ES-I3 (cell line): ENCODE results near the gene PTPRC.

Experiments
- H3K36me3 ChIP-seq: 2 replicates; pipeline ENCODE4 v1.6.1; 2013; ENCODE audit warnings: mild to moderate bottlenecking, low read length, control low read depth, moderate library complexity; ENCODE audit not compliant: insufficient read depth
- H3K4me1 ChIP-seq: 2 replicates; pipeline ENCODE4 v1.6.1; 2013; ENCODE audit warnings: mild to moderate bottlenecking, control low read depth, low read length; ENCODE audit not compliant: insufficient read depth
- H3K9ac ChIP-seq: 2 replicates; pipeline ENCODE4 v1.6.1; 2013; ENCODE audit warnings: low read depth, mild to moderate bottlenecking, low read length, moderate library complexity
- H3K9me3 ChIP-seq: 2 replicates; pipeline ENCODE4 v1.6.1; 2013; ENCODE audit warnings: mild to moderate bottlenecking, low read length, moderate library complexity; ENCODE audit not compliant: control insufficient read depth, insufficient read depth

The PTPRC gene

GRCh38 chr1:198747127-198747526 is 108.3 kb downstream of the PTPRC start:
- Histone ChIP-seq H3K9ac (no peak overlapping the region), H3K36me3 (no peaks in the 10 kb centered on the region)

GRCh38 chr1:198749279-198749678 is 110.4 kb downstream of the PTPRC start:
- H3K9ac ChIP-seq, result no peak overlapping the region
- H3K36me3 ChIP-seq, result no peaks in the 10 kb centered on the region
- H3K4me1 ChIP-seq, result no peaks in the 10 kb centered on the region
- H3K9me3 ChIP-seq, result no peaks in the 10 kb centered on the region

More at GRCh38 chr1:198747127-198747526, 108.3 kb downstream of the PTPRC start:
- H3K9me3 ChIP-seq, result no peaks in the 10 kb centered on the region
- H3K4me1 ChIP-seq, result peaks cover under 1% of the 10 kb centered on the region; the same call in 1 of the 2 replicates

- Histone ChIP-seq H3K9ac (no peak overlapping the region), H3K4me1 (no peaks in the 10 kb centered on the region), H3K9me3 (no peaks in the 10 kb centered on the region), H3K36me3 (no peaks in the 10 kb centered on the region)
Measured at GRCh38 chr1:198750081-198750480, 111.2 kb downstream of the PTPRC start.

GRCh38 chr1:198751741-198752140 is 112.9 kb downstream of the PTPRC start:
- no peak overlapping the region for H3K9ac ChIP-seq
- H3K4me1 ChIP-seq, result no peaks in the 10 kb centered on the region
- no peaks in the 10 kb centered on the region for H3K9me3 ChIP-seq
- no peaks in the 10 kb centered on the region for H3K36me3 ChIP-seq

- H3K9ac ChIP-seq, result no peak overlapping the region
- no peaks in the 10 kb centered on the region for H3K4me1 ChIP-seq
- H3K9me3 ChIP-seq, result no peaks in the 10 kb centered on the region
- no peaks in the 10 kb centered on the region for H3K36me3 ChIP-seq
Measured at GRCh38 chr1:198754670-198755069, 115.8 kb downstream of the PTPRC start.

- Histone ChIP-seq H3K9me3 (no peaks in the 10 kb centered on the region), H3K9ac (no peak overlapping the region), H3K4me1 (no peaks in the 10 kb centered on the region), H3K36me3 (no peaks in the 10 kb centered on the region)
Measured at GRCh38 chr1:198755715-198756114, 116.9 kb downstream of the PTPRC start.

GRCh38 chr1:198756470-198756869 is 117.6 kb downstream of the PTPRC start:
- Histone ChIP-seq H3K4me1 (no peaks in the 10 kb centered on the region), H3K36me3 (no peaks in the 10 kb centered on the region), H3K9ac (no peak overlapping the region), H3K9me3 (no peaks in the 10 kb centered on the region)

GRCh38 chr1:198761859-198762616 is 123.2 kb downstream of the PTPRC start:
- no peaks in the 10 kb centered on the region for H3K36me3 ChIP-seq
- H3K9ac ChIP-seq, result no peak overlapping the region
- no peaks in the 10 kb centered on the region for H3K4me1 ChIP-seq
- no peaks in the 10 kb centered on the region for H3K9me3 ChIP-seq

- Histone ChIP-seq H3K4me1 (no peaks in the 10 kb centered on the region), H3K9ac (no peak overlapping the region), H3K36me3 (no peaks in the 10 kb centered on the region), H3K9me3 (no peaks in the 10 kb centered on the region)
Measured at GRCh38 chr1:198763298-198763714, 124.5 kb downstream of the PTPRC start.

GRCh38 chr1:198764748-198765147 is 125.9 kb downstream of the PTPRC start:
- Histone ChIP-seq H3K36me3 (no peaks in the 10 kb centered on the region), H3K4me1 (no peaks in the 10 kb centered on the region), H3K9me3 (no peaks in the 10 kb centered on the region), H3K9ac (no peak overlapping the region)

- Histone ChIP-seq H3K36me3 (no peaks in the 10 kb centered on the region), H3K9me3 (no peaks in the 10 kb centered on the region), H3K9ac (no peak overlapping the region), H3K4me1 (no peaks in the 10 kb centered on the region)
Measured at GRCh38 chr1:198765416-198765815, 126.6 kb downstream of the PTPRC start.

- no peaks in the 10 kb centered on the region for H3K36me3 ChIP-seq
- no peak overlapping the region for H3K9ac ChIP-seq
- no peaks in the 10 kb centered on the region for H3K4me1 ChIP-seq
- no peaks in the 10 kb centered on the region for H3K9me3 ChIP-seq
Measured at GRCh38 chr1:198771563-198772153, 132.8 kb downstream of the PTPRC start.

- Histone ChIP-seq H3K9ac (no peak overlapping the region), H3K4me1 (no peaks in the 10 kb centered on the region), H3K9me3 (no peaks in the 10 kb centered on the region), H3K36me3 (no peaks in the 10 kb centered on the region)
Measured at GRCh38 chr1:198772626-198773025, 133.8 kb downstream of the PTPRC start.

GRCh38 chr1:198773030-198773429 is 134.2 kb downstream of the PTPRC start:
- Histone ChIP-seq H3K9ac (no peak overlapping the region), H3K4me1 (no peaks in the 10 kb centered on the region), H3K36me3 (no peaks in the 10 kb centered on the region), H3K9me3 (no peaks in the 10 kb centered on the region)

GRCh38 chr1:198773523-198773922 is 134.7 kb downstream of the PTPRC start:
- Histone ChIP-seq H3K9ac (no peak overlapping the region), H3K9me3 (no peaks in the 10 kb centered on the region), H3K4me1 (no peaks in the 10 kb centered on the region), H3K36me3 (no peaks in the 10 kb centered on the region)
